ENCODE measurements around the gene DLGAP1.

DNA sequence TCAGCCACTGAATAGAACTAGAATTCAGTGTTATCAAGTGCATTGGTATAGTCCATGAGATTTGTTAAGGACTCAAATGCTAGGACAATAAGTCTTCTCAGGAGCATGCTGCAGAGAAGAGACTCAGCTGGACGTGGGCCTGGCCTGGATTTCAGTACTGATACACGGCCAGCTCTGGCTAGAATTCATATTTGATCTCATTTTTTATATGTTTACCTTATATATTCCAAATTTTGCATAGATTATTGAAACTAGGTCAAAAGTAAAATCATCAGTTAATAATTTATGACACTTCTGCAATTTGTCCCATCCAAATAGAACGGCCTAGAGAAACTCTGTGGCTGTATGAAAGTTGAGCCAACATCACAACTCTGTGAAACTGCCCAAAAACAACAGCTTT, 262.0 kb downstream of the DLGAP1 start:
- no peak for TF ChIP-seq CTCF (IDR thresholded peaks at IDR 0.05)
- TF ChIP-seq POLR2A (IDR thresholded peaks at IDR 0.05), result no peak
- TF ChIP-seq POLR2AphosphoS5 (IDR thresholded peaks at IDR 0.05), result no peak

Data from breast epithelium (tissue), 3 donors.